Stimulated activated CD8-positive, alpha-beta memory T cell treated with anti-CD3 and anti-CD28 coated beads, Interleukin-4, amount 100 ng/mL, for 1 hour (primary cell): ENCODE data around the gene INTU.

Experiments
- DNase-seq, 2 donors: peaks; one replicate each; pipeline ENCODE4 v3.0.0-alpha.2; 2020; ENCODE audit warnings: low read depth in 2 of 2, low spot score in 1 of 2

INTU gene

GRCh38 chr4:127741247-127741646 lies 108.5 kb downstream of the INTU start:
- DNase-seq = no peak

- no peak for DNase-seq
These were observed 115.1 kb downstream of the INTU start for GRCh38 chr4:127747883-127748282.

- DNase-seq = no peak
These were observed 116.2 kb downstream of the INTU start for GRCh38 chr4:127748957-127749356.

- no peak for DNase-seq
These were observed 124.1 kb downstream of the INTU start for GRCh38 chr4:127756906-127757305.

- no peak for DNase-seq
These were observed 126.6 kb downstream of the INTU start for GRCh38 chr4:127759228-127759820.

- DNase-seq = no peak
These were observed 127.1 kb downstream of the INTU start for GRCh38 chr4:127759893-127760292.

GRCh38 chr4:127771535-127772275 lies 138.9 kb downstream of the INTU start:
- no peak for DNase-seq

GRCh38 chr4:127772769-127773671 lies 140.3 kb downstream of the INTU start:
- no peak for DNase-seq

GRCh38 chr4:127775843-127776242 lies 143.1 kb downstream of the INTU start:
- DNase-seq = no peak
